Renal pelvis (tissue), 4 donors: ENCODE measurements around the gene RNF181. TPM values are rescaled to one million over a fixed set of nuclear protein-coding genes. Genes with fewer than 3 reads are reported as not detected.
"Not testable (repeated sequence)": the region's sequence is repeated elsewhere in the genome, so short reads cannot be mapped to it uniquely, and the experiment has no call there.

ENCODE experiments used
- DNase-seq: peaks from one replicate; pipeline ENCODE4 v3.0.0-alpha.2; 2013
- polyA plus RNA-seq, 3 donors: library from polyadenylated mRNA; unstranded; fragments of 120-200 nt; gene quantifications; one replicate each; pipeline ENCODE4 v1.2.1, GENCODE V29; 2013; ENCODE audit not compliant: insufficient read length in 3 of 3

The RNF181 gene
- polyA plus RNA-seq, 3 donors, result 136 to 149 (median 144) TPM

- no peak for DNase-seq
Observed at GRCh38 chr2:85607268-85608215, 12.0 kb downstream of the RNF181 start.

GRCh38 chr2:85611217-85611704 is 15.7 kb downstream of the RNF181 start:
- DNase-seq, result no peak

GRCh38 chr2:85611705-85612587 is 16.4 kb downstream of the RNF181 start, which contains the start of gene C2orf68:
C2orf68 (minus strand) TSS chr2:85612066; CDS start chr2:85611984, 82 bp downstream.
- DNase-seq, result peak; percentile 93

GRCh38 chr2:85613717-85614515 is 18.4 kb downstream of the RNF181 start:
- no peak for DNase-seq

GRCh38 chr2:85614757-85615156 is 19.2 kb downstream of the RNF181 start:
- DNase-seq, result not testable (repeated sequence)

- no peak for DNase-seq
Observed at GRCh38 chr2:85615413-85615728, 19.8 kb downstream of the RNF181 start.

- DNase-seq, result not testable (repeated sequence)
Observed at GRCh38 chr2:85617723-85618122, 22.2 kb downstream of the RNF181 start.

- DNase-seq, result no peak
Observed at GRCh38 chr2:85619617-85620016, 24.1 kb downstream of the RNF181 start.

GRCh38 chr2:85621338-85621737 is 25.8 kb downstream of the RNF181 start:
- DNase-seq, result no peak

GRCh38 chr2:85623991-85624390 is 28.4 kb downstream of the RNF181 start:
- no peak for DNase-seq

GRCh38 chr2:85628658-85629057 is 33.1 kb downstream of the RNF181 start:
- DNase-seq, result no peak

- DNase-seq, result no peak
Observed at GRCh38 chr2:85631316-85631715, 35.8 kb downstream of the RNF181 start.

GRCh38 chr2:85635011-85635410 is 39.5 kb downstream of the RNF181 start:
- no peak for DNase-seq

GRCh38 chr2:85635636-85636035 is 40.1 kb downstream of the RNF181 start:
- DNase-seq, result no peak

- no peak for DNase-seq
Observed at GRCh38 chr2:85642725-85643124, 47.2 kb downstream of the RNF181 start.

- DNase-seq, result no peak
Observed at GRCh38 chr2:85644909-85645308, 49.4 kb downstream of the RNF181 start.

GRCh38 chr2:85646166-85646565 is 50.6 kb downstream of the RNF181 start:
- DNase-seq, result no peak
